Measurements from ENCODE around the gene CSPG5.

DNA sequence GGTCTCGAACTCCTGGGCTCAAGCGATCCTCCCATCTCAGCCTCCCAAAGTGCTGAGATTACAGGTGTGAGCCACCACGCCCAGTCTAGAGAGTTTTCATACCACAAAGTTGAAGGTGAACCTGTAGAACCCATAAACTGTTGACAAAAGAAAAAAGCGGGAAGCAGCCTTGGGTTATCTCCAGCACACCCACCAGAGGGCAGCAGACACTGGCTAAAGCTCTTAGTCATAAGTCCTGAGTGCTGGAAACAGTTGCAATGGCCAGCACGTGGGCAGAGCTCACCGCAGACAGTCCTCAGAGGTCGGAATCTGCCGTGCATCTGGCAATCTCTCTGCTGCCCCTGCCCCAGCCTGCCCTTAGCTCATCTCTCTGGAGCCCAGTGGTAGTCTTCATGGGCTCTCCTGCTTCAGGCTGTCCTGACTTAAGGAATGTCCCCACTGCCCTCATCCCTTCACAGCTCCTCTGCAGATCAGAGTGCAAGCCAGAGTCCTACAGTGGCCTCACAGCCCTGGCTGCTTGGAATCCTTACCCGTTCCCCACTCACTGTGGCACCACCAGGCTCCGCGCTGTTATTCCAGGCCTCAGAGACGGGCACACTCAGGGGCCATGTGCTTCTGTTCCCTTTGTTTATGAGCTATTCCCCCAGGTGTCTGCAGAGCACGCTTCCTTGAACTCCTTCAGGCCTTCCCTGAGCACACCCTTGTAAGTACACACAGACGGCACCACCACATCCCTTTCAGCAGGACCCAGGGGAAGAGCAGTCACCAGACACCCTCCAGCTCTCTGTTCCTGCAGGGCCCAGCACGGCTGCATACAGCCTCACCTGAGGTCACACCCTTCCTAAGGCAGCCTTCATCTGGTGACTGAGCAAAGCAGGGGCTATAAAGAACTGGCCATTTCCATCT, 56.3 kb downstream of the CSPG5 start:
- TF ChIP-seq, protein P1, sequence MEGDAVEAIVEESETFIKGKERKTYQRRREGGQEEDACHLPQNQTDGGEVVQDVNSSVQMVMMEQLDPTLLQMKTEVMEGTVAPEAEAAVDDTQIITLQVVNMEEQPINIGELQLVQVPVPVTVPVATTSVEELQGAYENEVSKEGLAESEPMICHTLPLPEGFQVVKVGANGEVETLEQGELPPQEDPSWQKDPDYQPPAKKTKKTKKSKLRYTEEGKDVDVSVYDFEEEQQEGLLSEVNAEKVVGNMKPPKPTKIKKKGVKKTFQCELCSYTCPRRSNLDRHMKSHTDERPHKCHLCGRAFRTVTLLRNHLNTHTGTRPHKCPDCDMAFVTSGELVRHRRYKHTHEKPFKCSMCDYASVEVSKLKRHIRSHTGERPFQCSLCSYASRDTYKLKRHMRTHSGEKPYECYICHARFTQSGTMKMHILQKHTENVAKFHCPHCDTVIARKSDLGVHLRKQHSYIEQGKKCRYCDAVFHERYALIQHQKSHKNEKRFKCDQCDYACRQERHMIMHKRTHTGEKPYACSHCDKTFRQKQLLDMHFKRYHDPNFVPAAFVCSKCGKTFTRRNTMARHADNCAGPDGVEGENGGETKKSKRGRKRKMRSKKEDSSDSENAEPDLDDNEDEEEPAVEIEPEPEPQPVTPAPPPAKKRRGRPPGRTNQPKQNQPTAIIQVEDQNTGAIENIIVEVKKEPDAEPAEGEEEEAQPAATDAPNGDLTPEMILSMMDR (IDR thresholded peaks at IDR 0.05): peak; percentile 92
- no peak for TF ChIP-seq EZH2 (IDR thresholded peaks at IDR 0.05; ENCODE audit: borderline replicate concordance, insufficient read depth, low read depth, low read length, poor library complexity, severe bottlenecking)
